ENCODE measurements around the gene CCDC149.

Gene CCDC149

DNA sequence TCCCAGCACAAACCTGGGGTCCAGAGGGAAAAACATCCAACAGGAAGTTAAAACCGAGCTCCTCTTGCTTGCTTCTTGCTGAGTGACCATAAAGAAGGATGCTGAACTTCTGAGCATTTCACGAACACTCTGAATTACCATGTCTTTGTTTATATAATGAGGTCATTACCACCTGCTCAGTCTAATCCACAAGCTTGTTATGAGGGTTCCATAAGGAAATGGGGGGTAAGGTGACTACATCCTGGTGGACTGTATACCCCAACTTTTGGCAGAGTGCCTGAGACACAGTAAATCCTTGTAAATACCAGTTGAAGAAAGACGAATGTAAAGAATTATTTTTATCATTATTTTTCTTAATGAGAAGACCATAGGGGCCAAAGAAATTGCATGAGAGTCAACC, 16.8 kb downstream of the CCDC149 start:
- no peaks in the 10 kb centered on the region for H3K36me3 Mint-ChIP-seq
- no peaks in the 10 kb centered on the region for H3K9me3 Mint-ChIP-seq
- H3K27me3 Mint-ChIP-seq: no peaks in the 10 kb centered on the region
- no peaks in the 10 kb centered on the region for H3K4me1 Mint-ChIP-seq
- no peak overlapping the region for H3K27ac Mint-ChIP-seq
- DNase-seq: no peak
- CTCF ChIA-PET: no interaction called here
- no peak overlapping the region for H3K4me3 Mint-ChIP-seq

DNA sequence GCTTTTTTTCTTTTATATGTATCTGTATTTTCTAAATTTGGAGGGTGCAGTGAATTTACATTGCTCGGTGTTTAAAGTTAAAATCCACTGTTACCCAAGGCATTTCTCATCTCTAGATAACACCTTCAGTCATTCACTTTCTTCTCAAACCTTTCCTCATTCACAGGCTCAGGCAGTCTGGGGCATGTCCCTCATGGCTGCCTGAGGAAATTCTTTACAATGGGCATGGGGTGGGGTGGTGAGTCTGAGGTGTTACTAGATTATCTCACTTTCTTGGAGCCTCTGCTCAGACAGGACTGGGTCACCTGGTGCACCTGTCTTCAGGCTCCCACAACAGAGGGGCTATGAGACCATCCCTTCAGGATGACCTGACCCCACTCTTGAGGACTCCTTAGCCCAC, 17.4 kb downstream of the CCDC149 start:
- H3K27me3 Mint-ChIP-seq: no peaks in the 10 kb centered on the region
- H3K4me3 Mint-ChIP-seq: no peak overlapping the region
- DNase-seq: no peak
- no peaks in the 10 kb centered on the region for H3K4me1 Mint-ChIP-seq
- H3K9me3 Mint-ChIP-seq: no peaks in the 10 kb centered on the region
- no peaks in the 10 kb centered on the region for H3K36me3 Mint-ChIP-seq
- no peak overlapping the region for H3K27ac Mint-ChIP-seq
- CTCF ChIA-PET: no interaction called here

DNA sequence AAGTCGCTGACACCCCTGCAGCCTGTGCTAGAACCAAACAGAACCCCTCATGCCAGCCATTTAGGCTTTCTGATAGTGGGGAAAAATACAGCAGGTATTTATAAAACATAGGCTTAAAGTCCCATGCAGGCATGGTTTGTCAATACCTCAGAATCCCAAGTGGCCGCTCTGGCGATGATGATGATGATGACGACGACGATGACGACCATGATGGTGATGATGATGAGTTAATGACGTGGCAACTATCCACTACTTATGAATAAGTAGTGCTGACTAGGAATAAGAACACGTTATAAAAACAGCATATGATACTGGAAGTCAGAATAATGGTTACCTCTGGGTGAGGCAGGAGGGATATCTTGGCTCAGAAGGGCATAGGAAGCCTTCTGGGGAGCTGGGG, 18.0 kb downstream of the CCDC149 start:
- Mint-ChIP-seq H3K9me3 (no peaks in the 10 kb centered on the region), H3K4me1 (no peaks in the 10 kb centered on the region), H3K4me3 (no peak overlapping the region), H3K27me3 (no peaks in the 10 kb centered on the region), H3K27ac (no peak overlapping the region), H3K36me3 (no peaks in the 10 kb centered on the region)
- CTCF ChIA-PET: no interaction called here
- DNase-seq: no peak

DNA sequence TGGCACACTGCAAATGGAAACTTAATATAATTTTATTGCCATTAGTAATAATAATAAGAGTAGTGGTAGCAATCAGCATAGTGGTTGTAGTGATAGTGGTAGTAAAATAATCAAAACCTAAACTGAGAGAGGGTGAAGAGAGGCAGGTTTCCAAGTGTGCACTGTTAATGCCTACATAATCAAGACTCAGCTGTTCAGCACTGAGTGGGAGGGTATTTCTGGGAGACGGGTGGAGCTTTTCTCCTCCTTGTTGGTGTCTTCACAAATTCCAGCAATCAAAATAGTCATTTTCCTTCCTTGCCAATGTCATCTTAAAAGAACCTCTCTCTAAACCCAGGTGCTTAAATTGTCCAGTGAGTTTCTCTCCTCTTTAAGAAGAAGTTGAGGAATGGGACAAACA, 18.6 kb downstream of the CCDC149 start:
- H3K9me3 Mint-ChIP-seq: no peaks in the 10 kb centered on the region
- no peak overlapping the region for H3K27ac Mint-ChIP-seq
- DNase-seq: no peak
- no peaks in the 10 kb centered on the region for H3K4me1 Mint-ChIP-seq
- no peaks in the 10 kb centered on the region for H3K36me3 Mint-ChIP-seq
- H3K4me3 Mint-ChIP-seq: no peak overlapping the region
- H3K27me3 Mint-ChIP-seq: no peaks in the 10 kb centered on the region
- CTCF ChIA-PET: no interaction called here

DNA sequence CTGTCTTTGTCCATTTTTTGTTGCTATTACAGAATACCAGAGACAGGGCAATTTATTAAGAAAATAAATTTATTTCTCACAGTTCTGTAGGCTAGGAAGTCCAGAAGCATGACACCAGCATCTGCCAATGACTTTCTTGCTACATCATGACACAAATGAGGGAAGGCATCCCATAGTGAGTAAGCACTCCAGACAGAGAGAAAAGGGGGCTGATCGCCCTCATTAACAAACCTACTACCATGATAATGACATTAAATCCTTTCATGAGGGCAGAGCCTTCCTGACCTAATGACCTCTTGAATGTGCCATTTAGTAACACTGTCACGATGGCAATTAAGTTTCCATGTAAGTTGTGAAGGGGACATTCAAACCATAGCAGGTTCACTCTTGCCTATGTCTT, 20.1 kb downstream of the CCDC149 start:
- H3K27ac Mint-ChIP-seq: no peak overlapping the region
- no peaks in the 10 kb centered on the region for H3K27me3 Mint-ChIP-seq
- H3K36me3 Mint-ChIP-seq: no peaks in the 10 kb centered on the region
- CTCF ChIA-PET: no interaction called here
- no peaks in the 10 kb centered on the region for H3K4me1 Mint-ChIP-seq
- H3K9me3 Mint-ChIP-seq: no peaks in the 10 kb centered on the region
- DNase-seq: no peak
- H3K4me3 Mint-ChIP-seq: no peak overlapping the region

DNA sequence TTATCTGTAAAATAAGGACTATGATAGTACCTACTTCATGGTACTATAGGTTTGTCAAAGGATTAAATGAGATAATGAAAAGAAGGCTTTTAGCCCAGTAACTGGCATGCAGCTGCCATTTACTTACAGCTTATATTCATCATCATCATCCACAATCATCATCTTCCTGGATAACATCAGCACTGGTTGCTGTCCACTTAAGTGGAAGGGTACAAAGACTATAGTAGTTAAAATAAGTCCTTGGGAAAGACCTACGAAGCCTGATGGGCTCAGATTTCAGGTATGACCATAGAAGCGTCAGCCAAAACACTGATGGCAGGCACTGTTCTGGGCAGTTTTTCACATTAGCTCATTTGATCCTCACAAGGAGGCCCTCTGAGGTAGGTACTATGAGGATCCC, 20.6 kb downstream of the CCDC149 start:
- Mint-ChIP-seq H3K9me3 (no peaks in the 10 kb centered on the region), H3K4me3 (no peak overlapping the region), H3K27me3 (no peaks in the 10 kb centered on the region), H3K4me1 (no peaks in the 10 kb centered on the region), H3K27ac (no peak overlapping the region), H3K36me3 (no peaks in the 10 kb centered on the region)
- no peak for DNase-seq
- CTCF ChIA-PET: no interaction called here

DNA sequence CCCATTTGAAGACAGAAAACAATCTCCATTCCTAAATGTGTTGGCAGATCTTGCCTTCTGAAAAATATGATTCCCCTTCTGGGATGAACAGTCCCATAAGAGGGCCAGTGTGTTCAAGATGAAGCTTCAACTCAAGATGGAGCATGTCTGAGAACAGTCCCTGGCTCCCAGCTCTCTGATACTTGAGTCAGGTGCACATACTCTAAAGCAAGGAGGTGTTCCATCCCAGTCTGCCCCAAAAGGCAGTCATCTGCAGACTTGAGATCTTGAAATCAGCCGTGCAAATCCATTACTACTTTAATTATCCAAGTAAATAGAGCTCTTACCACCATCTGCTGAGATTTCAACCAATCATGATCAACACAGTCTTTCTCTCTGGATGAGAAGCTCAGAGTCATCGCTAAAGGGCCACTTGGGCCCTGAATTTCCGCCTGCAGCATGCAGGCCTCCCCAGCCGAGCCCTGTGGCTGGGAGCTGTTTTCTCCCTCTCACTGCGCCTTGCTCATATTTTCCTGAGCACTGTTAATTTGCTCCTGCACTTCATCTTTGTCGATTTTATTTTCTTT, 22.2 kb downstream of the CCDC149 start:
- H3K27ac Mint-ChIP-seq: no peak overlapping the region
- CTCF ChIA-PET: no interaction called here
- no peaks in the 10 kb centered on the region for H3K4me1 Mint-ChIP-seq
- H3K9me3 Mint-ChIP-seq: no peaks in the 10 kb centered on the region
- no peaks in the 10 kb centered on the region for H3K27me3 Mint-ChIP-seq
- no peaks in the 10 kb centered on the region for H3K36me3 Mint-ChIP-seq
- DNase-seq: no peak
- no peak overlapping the region for H3K4me3 Mint-ChIP-seq

DNA sequence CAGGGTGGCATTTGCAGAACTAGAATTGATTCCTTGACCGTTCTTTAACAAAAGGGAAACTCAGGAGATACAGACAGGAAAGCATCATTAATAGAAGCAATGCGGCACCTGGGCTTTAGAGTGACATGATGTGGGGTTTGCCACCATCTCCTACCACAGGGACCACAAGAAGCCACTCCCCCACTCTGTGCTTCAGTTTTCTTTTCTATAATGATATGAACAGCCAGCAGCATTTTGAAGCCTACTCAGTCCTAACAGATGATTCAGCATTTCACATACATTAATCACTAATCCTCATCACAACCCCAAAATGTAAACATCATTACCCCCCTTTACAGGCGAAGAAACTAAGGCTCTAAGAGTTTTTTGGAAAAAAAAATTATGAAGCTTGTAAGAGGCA, 22.9 kb downstream of the CCDC149 start:
- Mint-ChIP-seq H3K27ac (no peak overlapping the region), H3K4me1 (no peaks in the 10 kb centered on the region), H3K36me3 (no peaks in the 10 kb centered on the region), H3K27me3 (no peaks in the 10 kb centered on the region), H3K9me3 (no peaks in the 10 kb centered on the region), H3K4me3 (no peak overlapping the region)
- no peak for DNase-seq
- CTCF ChIA-PET: no interaction called here

DNA sequence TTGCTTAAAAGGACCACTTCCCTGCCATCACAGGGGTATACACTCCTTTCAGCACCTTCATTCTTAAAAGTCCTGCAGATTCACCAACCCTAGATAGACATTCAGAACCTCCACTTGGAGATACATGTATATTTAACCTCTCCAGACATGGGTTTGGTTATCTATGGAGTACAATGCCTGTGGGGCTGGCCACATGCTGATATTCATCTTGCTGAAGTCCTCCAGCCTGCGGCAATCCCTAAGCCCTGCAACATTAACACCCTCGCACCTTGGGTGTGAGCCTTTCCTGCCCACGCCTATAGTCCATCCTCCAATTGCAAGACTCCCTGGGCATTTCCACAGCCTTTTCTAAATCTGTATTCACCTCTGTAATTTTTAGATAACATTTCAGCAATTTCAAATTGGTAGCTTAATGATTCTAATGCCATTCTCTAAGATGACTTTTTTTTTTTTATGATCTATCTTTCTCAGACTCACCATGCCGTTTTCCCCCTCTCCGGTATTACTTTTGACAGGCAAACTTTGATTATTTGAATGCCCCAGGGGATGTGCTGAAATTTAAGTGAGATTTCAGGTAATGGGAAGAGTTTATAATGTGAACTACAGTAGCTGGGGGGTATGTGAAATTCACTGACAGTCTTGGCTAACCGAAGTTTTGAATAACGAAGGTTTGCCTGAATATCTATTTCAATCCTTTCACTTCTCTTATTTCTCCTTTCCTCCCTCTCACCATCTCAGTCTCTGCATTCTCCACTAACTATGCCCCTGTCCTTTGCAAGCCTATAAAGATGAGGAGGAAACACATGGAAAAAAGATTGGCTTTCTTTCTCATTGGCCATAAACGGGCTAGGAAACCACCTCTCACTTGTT, 24.1 kb downstream of the CCDC149 start:
- Mint-ChIP-seq H3K36me3 (no peaks in the 10 kb centered on the region), H3K4me1 (no peaks in the 10 kb centered on the region), H3K27ac (no peak overlapping the region), H3K9me3 (no peaks in the 10 kb centered on the region), H3K27me3 (no peaks in the 10 kb centered on the region), H3K4me3 (no peak overlapping the region)
- DNase-seq: no peak
- CTCF ChIA-PET: no interaction called here

DNA sequence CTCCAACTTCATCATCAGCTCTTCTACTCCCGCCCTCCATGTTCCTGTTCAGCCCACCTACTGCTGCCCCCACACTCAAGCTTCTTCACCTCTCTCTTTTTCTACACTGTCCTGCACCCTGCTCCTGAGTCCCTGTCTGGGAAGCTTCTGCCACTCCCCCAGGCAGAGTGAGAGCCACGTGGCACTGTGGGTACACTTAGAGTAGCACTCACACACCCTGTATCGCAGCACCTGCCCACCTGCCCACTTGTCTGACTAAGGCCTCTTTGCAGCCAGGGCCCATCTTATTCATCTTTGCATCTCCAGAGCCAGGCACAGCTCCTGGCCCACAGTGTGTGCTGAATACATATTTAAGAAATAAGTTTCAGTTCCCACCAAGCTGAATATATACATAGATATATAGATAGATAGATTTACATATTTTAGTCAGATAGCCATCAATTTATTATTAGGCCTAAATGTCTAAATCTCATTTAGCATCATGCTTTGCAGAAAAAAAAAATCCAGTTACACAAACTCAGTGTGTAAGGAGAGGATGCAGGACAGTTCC, 24.9 kb downstream of the CCDC149 start:
- Mint-ChIP-seq H3K27me3 (no peaks in the 10 kb centered on the region), H3K9me3 (no peaks in the 10 kb centered on the region), H3K4me3 (no peak overlapping the region), H3K27ac (no peak overlapping the region), H3K36me3 (no peaks in the 10 kb centered on the region), H3K4me1 (no peaks in the 10 kb centered on the region)
- no peak for DNase-seq
- CTCF ChIA-PET: no interaction called here

DNA sequence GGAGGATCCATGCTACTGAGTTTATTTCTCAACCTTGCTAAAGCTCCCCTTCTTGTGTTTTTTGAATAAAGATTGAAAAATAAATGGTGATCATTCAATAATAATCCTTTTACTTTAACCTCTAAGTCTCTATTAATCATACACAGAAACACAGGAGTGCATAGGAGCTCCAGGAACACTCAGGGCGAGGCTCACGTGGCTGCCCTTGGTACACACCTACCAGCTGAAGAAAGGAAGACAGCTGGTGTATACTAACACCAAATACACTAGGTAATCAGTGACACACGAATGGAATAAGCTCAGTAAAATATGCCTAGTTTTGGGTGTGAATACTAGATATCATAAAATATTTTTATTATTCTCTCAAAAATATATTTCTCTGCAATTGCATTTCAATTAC, 26.2 kb downstream of the CCDC149 start:
- DNase-seq: no peak
- no peak overlapping the region for H3K4me3 Mint-ChIP-seq
- CTCF ChIA-PET: no interaction called here
- no peaks in the 10 kb centered on the region for H3K27me3 Mint-ChIP-seq
- no peaks in the 10 kb centered on the region for H3K9me3 Mint-ChIP-seq
- no peaks in the 10 kb centered on the region for H3K4me1 Mint-ChIP-seq
- H3K36me3 Mint-ChIP-seq: no peaks in the 10 kb centered on the region
- H3K27ac Mint-ChIP-seq: no peak overlapping the region

DNA sequence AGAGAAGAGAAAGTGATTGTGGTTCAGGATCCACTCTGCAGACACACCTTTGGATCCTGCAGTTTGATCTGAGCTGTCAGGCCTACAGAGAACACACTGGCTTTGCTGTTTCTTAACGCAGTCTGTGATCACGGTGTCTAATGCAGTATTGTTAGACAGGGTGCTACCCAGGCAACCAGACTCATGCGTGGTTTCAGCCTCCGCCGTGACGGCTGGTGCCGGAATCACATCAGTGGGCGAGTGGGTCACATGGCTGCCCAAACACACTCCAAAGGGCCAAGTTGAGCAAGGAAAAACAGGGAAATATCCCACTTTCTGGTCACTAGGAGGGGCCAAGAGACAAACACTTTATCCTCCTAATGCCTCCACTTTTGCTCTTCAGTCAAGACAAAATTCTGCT, 27.5 kb downstream of the CCDC149 start:
- no peaks in the 10 kb centered on the region for H3K4me1 Mint-ChIP-seq
- CTCF ChIA-PET: no interaction called here
- H3K4me3 Mint-ChIP-seq: no peak overlapping the region
- no peaks in the 10 kb centered on the region for H3K9me3 Mint-ChIP-seq
- H3K27ac Mint-ChIP-seq: no peak overlapping the region
- no peak for DNase-seq
- H3K27me3 Mint-ChIP-seq: no peaks in the 10 kb centered on the region
- H3K36me3 Mint-ChIP-seq: no peaks in the 10 kb centered on the region

DNA sequence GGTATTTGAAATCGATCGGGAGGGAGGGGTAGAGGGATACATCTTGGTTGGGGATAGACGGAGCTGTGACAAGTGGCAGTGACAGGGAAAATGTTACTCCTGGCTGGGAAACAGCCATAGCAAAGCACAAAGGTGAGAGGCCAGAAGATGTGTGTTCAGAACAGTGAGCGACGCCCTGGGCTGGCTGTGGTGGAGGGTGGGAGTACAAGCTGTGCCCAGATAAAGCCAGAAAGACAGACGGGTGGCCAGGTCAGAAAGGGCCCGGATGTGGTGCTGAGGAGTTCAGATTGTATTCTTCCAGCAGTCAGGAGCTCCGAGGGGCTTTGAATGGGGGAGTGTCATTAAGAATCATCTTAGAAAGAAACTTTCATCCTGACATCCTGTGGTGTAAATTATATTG, 27.9 kb downstream of the CCDC149 start:
- DNase-seq: no peak
- Mint-ChIP-seq H3K36me3 (no peaks in the 10 kb centered on the region), H3K4me1 (no peaks in the 10 kb centered on the region), H3K27me3 (no peaks in the 10 kb centered on the region), H3K27ac (no peak overlapping the region), H3K4me3 (no peak overlapping the region), H3K9me3 (no peaks in the 10 kb centered on the region)
- CTCF ChIA-PET: no interaction called here

DNA sequence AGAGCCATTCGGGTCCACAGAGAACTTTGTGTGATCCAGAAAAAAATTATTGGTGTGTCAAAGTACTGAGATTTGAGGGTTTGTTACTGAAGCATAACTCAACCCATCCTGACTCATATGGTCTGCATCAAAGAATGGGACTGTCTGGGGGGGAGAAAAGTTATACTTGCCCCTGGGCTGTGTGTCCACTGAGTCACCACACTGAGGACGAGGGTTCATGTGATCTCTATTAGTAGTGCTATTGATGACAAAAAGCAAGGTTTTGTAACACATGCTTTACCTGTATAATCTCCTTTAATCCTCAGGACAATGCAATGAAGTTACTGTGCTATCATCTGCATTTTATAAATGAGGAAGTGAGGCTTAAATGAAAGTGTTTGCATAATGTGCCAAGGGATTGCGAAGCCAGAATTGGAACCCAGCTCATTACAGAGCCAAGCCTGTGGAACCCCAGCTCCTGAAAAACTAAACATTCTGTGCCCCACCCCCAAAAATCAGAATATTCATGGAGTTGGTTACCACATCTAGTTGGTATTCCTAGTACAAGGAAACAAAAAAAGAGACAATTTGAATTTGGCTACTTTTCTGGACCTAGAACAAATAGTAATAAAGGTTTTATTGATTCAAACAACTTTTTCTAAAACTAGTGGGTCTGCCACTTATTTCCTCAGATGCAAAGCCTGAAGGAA, 31.2 kb downstream of the CCDC149 start:
- no peak for DNase-seq
- H3K4me3 Mint-ChIP-seq: no peak overlapping the region
- H3K9me3 Mint-ChIP-seq: no peaks in the 10 kb centered on the region
- H3K4me1 Mint-ChIP-seq: no peaks in the 10 kb centered on the region
- H3K36me3 Mint-ChIP-seq: no peaks in the 10 kb centered on the region
- H3K27ac Mint-ChIP-seq: no peak overlapping the region
- no peaks in the 10 kb centered on the region for H3K27me3 Mint-ChIP-seq
- CTCF ChIA-PET: no interaction called here

DNA sequence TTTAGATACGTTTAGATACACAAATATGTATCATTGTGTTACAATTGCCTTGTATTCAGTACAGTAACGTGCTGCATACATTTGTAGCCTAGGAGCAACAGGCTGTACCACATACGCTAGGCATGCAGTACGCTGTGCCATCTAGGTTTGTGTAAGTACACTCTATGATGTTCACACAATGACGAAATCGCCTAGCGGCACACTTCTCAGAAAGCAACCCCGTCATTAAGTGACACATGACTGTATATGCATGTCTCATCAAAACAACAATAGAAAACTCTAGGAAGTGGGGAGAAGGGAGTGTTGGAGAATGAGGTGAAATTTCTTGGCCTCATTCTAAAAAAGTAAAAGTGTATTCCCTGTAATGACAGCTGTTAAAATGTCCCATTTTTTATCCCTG, 32.7 kb downstream of the CCDC149 start:
- H3K27me3 Mint-ChIP-seq: no peaks in the 10 kb centered on the region
- no peak overlapping the region for H3K4me3 Mint-ChIP-seq
- no peak for DNase-seq
- CTCF ChIA-PET: interaction anchor here (0.7 kb wide), 1 partner anchor 534 kb away, joined by 3 read pairs; no protein-coding TSS in a partner anchor
- no peaks in the 10 kb centered on the region for H3K36me3 Mint-ChIP-seq
- H3K27ac Mint-ChIP-seq: no peak overlapping the region
- no peaks in the 10 kb centered on the region for H3K4me1 Mint-ChIP-seq
- no peaks in the 10 kb centered on the region for H3K9me3 Mint-ChIP-seq

All from activated naive CD4-positive, alpha-beta T cell treated with anti-CD3 and anti-CD28 coated beads, Interleukin-2, amount 10 ng/mL, durations not matched to agents 7 days and 5 days (primary cell).